Prostate gland (tissue), 2 donors: ENCODE data around the gene OR6Y1.

ENCODE experiments used
- CTCF ChIP-seq, 4 experiments: fragments of 200-600 bp in 2 of 4; fragments of 450-650 bp in 2 of 4; sonication (generic) in 2 of 4; IDR thresholded peaks; 1 replicate in 3 of 4; 2 replicates in 1 of 4; pipeline ENCODE4 v1.5.1; 2016 to 2019; ENCODE audit warnings: antibody characterized with exemption in 4 of 4, mild to moderate bottlenecking in 2 of 4, moderate library complexity in 2 of 4
- POLR2A ChIP-seq: fragments of 450-650 bp; IDR thresholded peaks from one replicate; pipeline ENCODE4 v1.6.1; 2016; ENCODE audit warnings: antibody characterized with exemption, mild to moderate bottlenecking
- POLR2AphosphoS5 ChIP-seq: sonication (generic); formaldehyde crosslinking; IDR thresholded peaks from one replicate; pipeline ENCODE4 v1.6.1; 2017; ENCODE audit warnings: antibody characterized with exemption

GRCh38 chr1:158509471-158510156 is 44.6 kb downstream of the OR6Y1 start:
- no peak for TF ChIP-seq CTCF (IDR thresholded peaks at IDR 0.05)
- TF ChIP-seq POLR2A, result no peak
- TF ChIP-seq POLR2AphosphoS5, result no peak
